GM04503 (cell line): ENCODE data around the gene STK24.
A peak's percentile ranks its signal among the peaks of the same experiment; 100 is the strongest.

Source experiments
- DNase-seq: peaks from one replicate; pipeline ENCODE4 v3.0.0-alpha.2; 2012; ENCODE audit warnings: low read depth

The STK24 gene

DNA sequence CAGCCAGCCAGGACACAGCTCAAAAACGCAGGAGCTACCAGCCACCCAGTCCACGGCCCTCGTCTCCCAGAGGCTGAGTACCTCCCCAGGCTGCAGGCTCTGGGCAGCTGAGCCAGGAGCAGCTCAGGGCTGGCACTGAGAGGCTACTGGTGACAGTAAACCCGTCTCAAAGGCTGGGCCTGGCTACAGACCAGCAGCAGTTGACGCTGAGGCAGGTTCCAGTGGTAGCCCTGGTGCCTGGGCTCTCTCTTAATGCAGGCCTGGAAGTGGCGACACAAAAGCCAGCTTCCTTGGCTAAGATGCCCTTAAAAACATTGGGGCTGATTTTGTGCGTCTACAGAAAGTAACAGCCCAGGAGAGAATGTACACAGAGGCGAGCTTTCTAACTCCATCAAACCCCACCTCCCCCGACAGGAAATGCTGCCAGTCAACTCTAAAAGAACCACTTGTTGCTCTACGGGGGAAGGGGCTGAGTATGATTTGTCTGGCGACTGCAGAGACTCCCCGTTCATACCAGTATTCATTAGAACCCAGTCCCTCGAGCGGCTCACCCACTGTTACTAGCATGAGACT is 126.3 kb downstream of the STK24 start:
- DNase-seq = no peak

DNA sequence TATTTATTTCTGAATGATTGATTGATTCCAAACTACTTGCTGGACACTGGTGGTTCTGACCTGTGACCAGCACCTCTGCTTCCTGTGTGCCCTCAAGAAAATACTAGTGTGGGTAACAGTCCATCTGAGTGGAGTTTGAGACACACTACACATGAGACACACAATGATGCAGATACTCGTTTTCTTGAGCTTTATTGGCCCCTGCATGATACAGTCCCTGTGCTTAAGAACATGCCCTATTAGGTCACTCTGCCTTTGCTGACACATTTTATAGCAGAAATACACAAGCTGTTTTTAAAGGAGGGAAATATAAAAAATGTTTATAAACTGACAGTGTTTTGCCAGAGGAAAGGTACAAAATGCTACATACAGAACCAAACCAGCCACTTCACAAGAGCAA is 126.9 kb downstream of the STK24 start:
- DNase-seq = no peak

DNA sequence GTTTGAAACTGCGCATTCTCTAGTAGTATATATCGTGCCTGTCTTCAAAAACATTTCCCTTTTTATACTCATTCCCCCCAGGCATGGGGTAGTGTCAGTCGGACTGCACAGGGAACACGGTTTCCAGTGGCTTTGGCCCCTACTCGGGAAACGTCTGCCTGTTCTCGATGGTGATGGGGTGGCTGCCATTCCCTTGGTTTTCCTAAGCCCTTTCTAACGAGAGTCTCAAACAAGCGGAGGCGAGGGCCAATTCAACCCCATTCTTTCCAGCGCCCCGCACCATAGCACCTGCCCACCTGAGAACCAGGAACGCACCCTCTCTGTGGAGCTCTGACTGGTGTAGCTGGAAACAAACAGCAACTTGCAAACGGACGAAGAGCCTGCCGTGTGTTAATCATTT is 127.6 kb downstream of the STK24 start:
- DNase-seq = no peak

DNA sequence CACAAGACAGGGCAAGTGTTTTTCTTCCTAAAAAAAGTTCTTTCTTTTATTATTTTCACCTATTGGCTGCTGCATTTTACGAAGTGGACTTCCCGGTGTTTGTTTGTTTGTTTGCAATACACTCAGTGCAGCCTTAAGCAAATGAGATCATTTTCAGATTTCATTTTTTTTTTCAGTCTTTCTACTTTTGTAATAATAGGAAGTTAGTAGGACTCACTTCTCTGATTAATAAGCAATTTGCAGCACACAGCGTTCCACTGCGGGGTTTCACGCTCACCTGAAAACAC is 128.3 kb downstream of the STK24 start:
- DNase-seq = no peak

DNA sequence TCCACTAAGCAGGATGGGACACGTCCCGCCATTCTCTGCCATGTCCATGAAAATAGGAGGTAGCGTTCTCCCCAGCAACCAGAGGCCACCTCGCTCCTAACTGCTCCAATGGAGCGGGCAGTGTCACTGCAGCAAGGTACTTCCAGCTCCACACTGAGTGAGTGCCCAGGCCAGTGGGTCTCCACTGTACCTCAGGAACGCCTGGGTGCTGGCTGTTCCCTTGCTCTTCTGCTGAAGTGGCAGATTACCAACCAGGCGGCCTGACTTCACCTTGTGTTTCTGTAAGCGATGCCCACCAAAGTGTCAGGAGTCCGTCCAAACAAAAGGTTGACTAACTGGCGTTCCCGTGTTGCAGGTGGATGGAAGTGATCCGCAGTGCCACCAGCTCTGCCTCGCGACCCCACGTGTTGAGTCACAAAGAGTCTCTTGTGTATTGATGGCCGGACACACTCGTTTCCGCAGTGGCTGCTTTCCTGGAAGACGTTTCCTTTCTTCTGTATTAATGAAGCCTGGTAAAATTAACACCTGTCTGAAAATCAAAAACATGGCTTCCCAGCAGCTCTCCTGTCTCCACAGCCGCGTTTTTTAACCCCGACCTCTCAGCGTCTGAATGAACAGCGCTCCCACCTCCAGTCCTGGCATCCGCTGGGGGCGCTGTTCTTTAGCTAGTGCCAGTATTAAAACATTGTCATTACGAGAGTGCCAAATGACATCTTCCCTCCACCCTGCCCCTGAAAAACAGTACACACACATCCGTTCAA is 128.8 kb downstream of the STK24 start:
- DNase-seq = no peak

DNA sequence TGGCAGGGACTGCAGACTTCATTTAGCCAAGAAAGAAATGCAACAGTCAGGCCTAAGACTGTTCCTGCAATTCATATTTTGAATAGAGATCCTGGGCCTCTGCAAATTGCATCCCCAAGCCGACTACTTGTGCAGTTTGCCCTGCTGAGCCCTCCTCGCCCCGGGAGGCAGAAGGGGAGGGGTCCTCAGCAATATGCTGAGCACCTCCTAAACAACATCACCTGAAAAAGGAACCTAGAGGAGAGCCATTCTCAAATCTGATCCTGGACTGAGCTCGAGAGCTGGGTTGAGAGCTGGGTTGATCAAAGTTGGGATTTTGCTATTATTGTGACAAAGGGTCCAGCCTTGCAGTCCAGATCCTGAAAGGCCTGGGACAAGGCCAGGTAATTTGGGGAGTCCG is 129.8 kb downstream of the STK24 start:
- DNase-seq = no peak

DNA sequence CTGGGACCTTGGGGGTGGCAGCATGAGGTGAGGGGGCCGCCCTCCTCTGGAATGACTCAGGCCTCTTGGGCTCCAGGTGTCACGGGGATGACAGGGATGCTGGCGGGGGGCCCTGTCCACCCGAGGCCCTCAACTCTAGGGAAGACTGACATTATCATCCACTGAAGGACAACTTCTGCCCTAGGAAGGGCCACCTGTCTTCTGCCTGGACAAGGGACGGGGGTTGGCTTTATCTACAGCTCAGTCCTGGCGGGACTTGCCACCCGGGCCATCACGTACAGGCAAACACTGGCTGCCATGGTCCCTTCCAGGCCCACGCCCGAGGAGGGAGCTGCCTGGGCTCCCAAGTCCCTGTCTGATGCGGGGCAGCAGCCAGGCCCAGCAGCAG is 130.7 kb downstream of the STK24 start:
- no peak for DNase-seq

DNA sequence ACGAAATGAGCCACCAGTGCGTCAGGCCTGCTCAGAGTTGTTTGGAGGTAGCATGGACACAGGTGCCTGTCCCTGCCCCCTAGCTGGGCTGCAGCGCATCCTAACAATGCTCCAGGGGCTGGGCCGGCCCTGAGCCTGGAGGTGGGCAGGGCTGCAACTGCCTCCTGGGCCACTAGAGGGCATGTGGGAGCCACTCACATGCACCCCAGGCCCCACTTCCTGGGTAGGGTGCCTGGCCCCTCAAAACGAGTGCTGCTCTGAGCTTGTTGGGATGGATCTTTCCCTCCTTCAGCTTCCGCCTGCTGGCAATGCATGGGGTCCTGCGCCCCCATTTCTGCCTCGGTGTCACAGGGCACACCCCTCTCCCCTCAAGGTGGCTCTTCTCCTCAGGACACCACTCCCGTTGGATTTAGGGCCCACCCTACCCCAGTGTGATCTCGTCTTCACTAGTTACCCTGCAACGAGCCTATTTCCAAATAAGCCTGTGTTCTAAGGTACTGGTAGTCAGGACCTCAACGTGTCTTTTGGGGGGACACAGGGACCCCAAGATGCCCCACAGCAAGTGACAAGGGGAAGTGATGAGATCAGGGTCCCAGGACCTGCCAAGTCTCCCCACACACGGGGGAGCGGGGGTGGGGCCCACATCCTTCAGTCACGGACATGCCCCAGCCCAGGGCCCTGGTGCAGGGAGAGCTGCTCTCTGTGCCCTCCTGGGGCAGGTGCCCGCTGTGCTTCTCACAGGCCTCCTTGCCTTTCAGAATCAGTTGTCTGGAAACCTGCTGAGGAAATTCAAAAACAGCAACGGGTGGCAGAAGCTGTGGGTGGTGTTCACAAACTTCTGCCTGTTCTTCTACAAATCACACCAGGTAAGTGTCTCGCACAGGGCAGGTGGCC is 131.3 kb downstream of the STK24 start:
- DNase-seq = no peak

DNA sequence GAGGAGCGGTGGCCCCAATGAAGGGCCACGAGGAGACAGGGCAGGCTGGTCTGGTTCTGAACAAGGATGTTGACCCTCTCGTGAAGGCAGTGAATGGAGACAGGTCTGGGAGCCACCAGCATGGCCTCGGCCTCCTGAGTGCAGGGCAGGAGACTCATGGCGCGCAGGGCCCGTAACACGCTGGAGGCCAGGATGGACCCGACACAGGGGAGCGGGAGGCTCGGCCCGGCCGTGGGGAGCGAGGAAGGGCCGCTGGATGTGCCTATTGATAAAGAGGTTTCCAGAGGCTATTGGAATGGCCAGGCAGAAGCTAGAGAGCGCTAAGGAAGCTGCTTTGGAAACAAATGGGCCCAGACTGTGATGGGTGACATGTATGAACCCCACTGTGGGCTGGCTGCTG is 132.5 kb downstream of the STK24 start:
- DNase-seq = no peak

DNA sequence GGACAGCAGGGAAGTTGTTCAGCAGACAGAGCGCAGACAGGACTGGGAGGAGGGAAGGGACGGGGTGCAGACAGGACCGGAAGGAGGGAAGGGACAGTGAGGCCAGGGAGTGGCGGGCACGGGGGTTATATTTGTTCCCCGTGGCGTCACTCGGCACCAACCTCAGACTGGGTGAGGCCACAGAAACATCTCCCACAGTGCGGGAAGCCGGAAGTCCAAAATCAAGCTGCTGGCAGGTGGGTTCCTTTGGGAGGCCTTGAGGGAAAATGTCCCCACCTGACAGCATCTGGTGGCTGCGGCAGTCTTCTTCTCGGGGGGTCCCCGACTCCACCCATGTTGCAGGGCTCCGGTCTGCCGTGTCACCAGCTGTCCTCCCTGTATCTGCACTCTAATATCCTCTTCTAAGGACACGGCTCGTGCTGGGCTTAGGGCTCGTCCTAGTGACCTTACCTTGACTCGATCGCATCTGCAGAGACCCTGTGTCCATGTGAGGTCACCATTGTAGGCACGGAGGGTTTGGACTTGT is 133.0 kb downstream of the STK24 start:
- DNase-seq = no peak

DNA sequence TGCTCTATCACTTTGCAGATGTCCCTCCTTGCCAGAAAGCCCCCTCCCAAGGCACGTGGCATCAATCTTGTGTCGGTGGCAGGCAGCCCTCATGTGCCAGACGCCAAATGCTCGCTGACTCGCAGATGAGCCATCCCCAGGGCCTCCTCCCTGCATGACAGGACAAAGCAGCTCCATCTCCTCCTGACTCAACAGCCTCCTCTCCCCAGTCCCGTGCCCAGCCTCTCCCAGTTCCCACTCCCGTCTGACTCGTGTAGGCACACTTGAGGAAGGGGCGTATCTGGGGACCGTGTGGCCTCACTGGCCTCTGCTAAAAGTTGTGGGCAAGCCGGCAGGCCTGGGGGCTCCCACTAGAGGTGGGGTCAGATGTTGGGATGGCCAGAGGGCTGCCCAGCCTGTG is 133.6 kb downstream of the STK24 start:
- peak; percentile 58 for DNase-seq

DNA sequence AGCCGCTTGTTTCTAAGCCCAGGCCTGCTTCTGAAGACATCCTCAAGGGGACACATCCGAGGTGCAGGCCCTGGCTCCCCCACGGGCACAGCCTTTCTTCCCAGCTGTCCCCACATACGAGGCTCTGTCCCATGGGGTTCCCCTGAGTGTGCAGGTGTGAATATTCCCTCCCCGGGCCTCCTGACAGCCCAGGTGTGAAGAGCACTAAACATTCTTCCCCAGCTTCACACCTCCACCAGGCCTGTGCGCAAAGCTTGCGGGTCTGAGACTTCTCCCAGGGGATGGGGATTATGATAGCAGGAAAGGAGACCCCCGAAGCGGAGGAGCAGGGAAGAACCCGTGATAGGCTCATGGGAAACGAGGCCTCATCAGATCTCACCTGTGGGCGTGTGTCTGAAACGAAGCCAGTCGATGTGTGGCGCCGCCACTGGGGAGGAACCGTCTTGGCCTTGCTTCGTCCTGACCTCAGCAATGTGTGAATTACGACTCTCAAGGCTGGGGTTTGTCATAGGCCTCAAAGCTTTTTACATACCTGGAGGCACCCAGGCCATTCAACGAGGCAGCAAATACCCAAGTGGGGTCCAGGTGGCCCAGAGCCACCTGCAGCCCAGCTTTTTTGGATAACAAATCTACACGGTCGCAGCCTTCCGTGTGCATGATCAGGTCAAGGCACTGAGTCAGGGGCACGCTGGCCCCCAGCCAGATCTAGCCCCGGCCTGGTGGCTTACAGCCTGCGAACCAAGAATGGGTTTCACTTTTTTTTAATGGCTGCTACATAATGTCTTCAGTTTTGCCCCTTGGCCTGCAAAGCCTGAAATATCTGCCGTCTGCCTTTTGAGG is 134.3 kb downstream of the STK24 start:
- DNase-seq = no peak

DNA sequence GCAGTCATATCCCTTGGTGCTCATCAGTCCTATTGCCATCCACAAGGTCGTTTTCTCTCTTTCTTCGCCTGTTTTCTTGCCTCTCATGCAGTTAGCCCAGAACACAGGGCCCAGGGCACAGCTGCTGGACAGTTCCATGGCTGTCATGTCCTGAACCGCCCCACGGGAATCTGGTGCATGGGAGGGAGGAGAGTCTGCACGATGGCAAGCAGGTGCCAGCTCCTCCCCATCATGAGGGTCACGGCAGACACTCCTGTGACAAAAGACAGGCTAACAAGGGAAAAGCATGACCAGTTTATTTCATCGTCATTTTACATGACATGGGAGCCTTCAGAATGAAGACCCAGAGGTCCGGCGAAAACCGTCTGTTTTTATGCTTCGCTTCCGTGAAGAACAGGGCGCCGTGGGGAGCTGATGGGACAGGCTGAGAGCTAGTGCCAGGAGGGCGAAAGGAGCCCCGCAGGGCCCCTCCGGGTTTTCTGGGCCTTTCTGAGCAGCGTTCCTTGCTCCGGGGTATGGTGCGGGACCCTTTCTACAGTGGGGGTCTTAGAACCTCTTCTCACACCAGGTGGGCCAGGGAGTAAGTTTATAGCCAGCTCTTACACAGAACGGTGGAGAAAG is 135.7 kb downstream of the STK24 start:
- DNase-seq = no peak

DNA sequence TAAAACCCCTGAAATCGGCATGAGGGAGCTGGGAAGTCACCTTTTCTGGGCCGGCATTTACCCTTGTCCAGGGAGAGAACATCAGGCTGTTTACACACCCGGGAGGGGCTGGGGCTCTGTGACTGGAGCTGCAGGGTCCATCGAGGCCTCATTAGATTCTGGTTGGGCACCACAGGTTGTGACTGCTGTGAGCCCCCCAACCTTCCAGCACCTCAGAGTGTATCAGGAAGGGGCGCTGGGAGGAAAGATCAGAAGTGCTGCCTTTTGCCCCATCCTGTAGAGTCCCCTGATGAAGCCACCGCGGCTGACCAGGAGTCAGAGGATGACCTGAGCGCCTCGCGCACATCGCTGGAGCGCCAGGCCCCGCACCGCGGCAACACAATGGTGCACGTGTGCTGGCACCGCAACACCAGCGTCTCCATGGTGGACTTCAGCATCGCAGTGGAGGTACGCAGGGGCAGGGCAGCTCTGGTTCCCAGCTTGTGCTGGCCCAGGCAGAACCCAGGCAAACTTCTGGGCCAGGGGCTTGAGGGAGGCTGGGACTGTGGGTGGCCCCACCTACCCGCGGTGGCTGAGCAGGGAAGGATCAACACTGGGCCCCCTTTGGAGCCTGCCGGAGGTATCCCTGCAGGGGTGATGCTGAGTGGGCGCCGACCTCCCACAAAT is 136.4 kb downstream of the STK24 start:
- no peak for DNase-seq

DNA sequence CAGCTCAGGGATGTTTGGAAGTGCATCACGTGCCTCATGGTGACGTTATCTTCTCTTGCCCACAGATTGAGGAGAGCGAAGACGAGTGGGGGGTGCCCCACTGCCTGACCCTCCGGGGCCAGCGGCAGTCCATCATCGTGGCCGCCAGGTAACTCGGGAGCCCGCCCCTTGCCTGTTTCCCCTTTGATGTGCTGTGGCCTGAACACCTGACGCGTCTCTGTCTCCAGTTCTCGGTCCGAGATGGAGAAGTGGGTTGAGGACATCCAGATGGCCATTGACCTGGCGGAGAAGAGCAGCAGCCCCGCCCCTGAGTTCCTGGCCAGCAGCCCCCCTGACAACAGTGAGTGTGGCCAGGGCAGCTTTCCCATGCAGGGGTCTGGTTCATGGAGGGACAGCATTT is 137.0 kb downstream of the STK24 start:
- DNase-seq = no peak

DNA sequence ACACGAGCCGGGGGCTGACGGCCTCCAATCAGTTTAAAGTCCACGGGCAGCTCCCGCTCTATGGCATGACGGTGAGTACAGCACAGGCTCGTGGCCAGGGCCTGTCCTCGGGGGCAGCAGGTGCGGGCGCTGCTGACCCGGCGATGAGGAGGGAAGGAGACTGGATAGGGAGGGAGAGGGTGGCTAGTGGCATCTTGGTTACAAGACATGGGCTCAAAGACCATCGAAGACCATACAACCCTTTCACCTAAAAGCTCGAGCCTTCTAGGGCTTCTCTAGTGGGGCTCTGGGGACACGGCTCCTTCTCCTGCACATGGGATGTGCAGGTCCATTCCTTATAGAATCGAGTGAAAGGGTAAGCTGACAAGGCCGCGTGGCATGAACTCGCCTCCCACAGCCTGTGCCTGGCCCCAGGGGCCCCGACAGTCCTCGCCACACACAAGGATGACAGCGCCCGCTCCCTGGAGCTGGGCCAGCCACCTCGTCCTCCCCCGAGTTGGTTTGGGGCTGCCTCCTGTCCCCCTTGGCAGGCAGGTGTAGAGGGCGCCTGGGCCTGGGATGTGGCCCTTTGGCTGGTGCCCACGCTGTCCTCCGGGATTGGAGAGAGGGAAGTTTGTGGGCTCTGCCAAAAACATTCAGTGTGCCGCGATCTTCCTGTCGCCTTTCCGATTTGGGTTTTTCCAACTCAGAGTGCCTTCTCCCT is 137.6 kb downstream of the STK24 start:
- DNase-seq = no peak

DNA sequence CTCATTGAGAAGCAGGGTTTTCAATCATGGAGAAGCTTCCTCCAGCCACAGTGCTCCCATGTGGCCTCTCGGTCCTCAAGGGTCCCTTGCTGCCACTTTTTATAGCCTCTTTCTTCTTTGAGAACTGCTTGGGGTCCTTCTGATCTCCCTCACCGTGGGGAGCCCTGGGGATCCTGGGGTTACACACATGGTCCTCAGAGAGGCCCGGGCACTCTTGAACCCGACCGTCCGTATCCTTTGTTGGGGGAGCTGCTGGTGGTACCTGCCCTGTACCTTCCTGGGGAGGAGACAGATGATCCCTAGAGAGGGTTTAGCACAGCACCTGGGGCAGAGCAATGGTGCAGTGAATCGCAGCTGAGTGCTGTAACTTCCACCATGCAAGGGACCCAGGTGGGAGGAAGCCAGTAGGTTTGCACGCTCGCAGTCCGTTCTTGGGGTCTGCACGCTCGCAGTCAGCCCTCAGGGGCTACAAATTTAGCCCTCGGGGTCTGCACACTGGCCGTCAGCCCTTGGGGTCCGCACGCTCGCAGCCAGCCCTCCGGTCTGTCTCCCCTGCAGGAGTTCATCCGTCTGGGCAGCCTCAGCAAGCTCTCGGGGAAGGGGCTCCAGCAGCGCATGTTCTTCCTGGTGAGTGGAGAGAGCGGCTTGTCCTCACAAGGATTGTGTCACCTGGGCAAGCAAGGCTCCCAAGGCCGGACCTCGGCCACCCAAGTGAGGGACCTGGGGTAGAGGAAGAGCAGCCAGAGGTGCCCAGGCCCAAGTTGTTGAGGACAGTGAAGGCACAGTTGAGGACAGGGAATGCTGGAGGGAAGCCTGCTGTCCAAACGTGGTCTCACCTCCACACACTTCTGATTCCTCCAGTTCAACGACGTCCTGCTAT is 138.4 kb downstream of the STK24 start:
- DNase-seq = no peak

DNA sequence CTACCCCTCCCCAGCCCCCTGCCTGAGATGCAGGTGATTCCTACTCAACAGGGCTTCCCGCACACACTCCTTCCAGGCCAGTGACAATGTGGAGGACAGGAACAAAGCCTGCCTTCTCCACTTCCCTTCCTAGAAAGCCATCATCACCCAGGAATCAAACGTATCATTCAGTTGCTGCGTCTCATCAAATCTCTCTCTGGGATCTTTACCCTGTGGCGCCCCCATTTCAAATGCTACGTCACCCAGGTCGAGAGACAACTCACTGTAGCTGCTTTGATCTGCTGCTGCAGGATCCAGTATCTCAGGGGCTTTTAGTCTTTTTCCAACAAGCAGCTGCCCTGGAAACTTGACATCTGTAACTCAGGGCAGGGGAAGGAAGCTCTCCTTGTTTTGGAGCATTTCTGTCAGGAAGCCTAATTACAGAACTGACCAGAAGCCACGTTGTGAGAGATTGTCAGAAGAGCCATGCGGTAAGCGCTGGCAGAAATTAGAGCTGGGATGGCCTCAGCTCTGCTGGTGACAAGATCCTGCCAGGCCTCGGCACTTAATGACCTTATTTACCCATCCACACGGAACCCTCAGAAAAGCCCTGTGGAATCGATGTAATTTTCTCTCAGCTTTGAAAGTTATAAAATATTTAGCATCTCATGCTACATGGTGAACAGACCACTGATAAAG is 140.5 kb downstream of the STK24 start:
- no peak for DNase-seq

DNA sequence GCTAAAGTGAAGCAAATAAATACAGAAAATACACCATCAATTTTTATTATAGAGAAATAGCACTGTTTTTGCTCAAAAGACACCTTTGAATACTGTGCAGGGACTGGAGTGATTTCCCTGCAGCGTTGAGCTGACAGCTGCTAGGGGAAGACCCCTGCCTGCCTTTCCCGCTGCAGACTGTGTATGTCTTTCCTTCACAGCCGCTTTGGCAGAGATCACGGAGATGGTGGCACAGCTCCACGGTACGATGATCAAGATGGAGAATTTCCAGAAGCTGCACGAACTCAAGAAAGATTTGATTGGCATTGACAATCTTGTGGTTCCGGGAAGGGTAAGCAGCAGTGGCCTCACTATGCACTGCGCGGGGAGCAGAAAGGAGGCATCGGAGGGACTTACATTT is 141.5 kb downstream of the STK24 start:
- DNase-seq = no peak
